Subcutaneous abdominal adipose tissue (tissue), 5 donors: ENCODE results near the gene ANO4.

ENCODE experiments used
- H3K27ac ChIP-seq: one replicate; pipeline ENCODE4 v1.7.0; 2013; ENCODE audit warnings: low read depth, mild to moderate bottlenecking, inconsistent platforms, low read length, moderate library complexity
- H3K27me3 ChIP-seq, 5 donors: one replicate each; pipeline ENCODE4 v1.7.0; 2013; ENCODE audit warnings: low read length in 5 of 5, inconsistent platforms in 1 of 5; ENCODE audit not compliant: control insufficient read depth in 5 of 5, insufficient read depth in 4 of 5
- H3K36me3 ChIP-seq, 5 donors: one replicate each; pipeline ENCODE4 v1.7.0; 2013; ENCODE audit warnings: low read length in 5 of 5; ENCODE audit not compliant: control insufficient read depth in 5 of 5, insufficient read depth in 5 of 5
- H3K4me1 ChIP-seq, 5 donors: one replicate each; pipeline ENCODE4 v1.7.0; 2013; ENCODE audit warnings: low read length in 5 of 5, mild to moderate bottlenecking in 3 of 5, moderate library complexity in 1 of 5; ENCODE audit not compliant: control insufficient read depth in 5 of 5, insufficient read depth in 5 of 5
- H3K4me3 ChIP-seq, 5 donors: one replicate each; pipeline ENCODE4 v1.7.0; 2013; ENCODE audit warnings: low read length in 5 of 5, low read depth in 1 of 5
- H3K9ac ChIP-seq, 5 donors: one replicate each; pipeline ENCODE4 v1.7.0; 2013; ENCODE audit warnings: low read length in 5 of 5, mild to moderate bottlenecking in 4 of 5, moderate library complexity in 3 of 5
- H3K9me3 ChIP-seq, 5 donors: one replicate each; pipeline ENCODE4 v1.7.0; 2013; ENCODE audit warnings: low read length in 5 of 5; ENCODE audit not compliant: control insufficient read depth in 5 of 5
- donor health status: healthy.
- donor health status: healthy.
- donor health status: healthy.
- donor health status: healthy.
- donor health status: healthy.

ANO4 gene

GRCh38 chr12:101040936-101041335 is 246.4 kb downstream of the ANO4 start:
- H3K9me3 ChIP-seq, result no peaks in the 10 kb centered on the region
- no peak overlapping the region for H3K27ac ChIP-seq
- H3K4me3 ChIP-seq, result no peak overlapping the region
- H3K36me3 ChIP-seq, result no peaks in the 10 kb centered on the region
- no peaks in the 10 kb centered on the region for H3K27me3 ChIP-seq
- H3K4me1 ChIP-seq, result no peaks in the 10 kb centered on the region
- H3K9ac ChIP-seq, result no peak overlapping the region

GRCh38 chr12:101042211-101042610 is 247.6 kb downstream of the ANO4 start:
- no peaks in the 10 kb centered on the region for H3K36me3 ChIP-seq
- no peaks in the 10 kb centered on the region for H3K9me3 ChIP-seq
- H3K9ac ChIP-seq, result no peak overlapping the region
- H3K4me3 ChIP-seq, result no peak overlapping the region
- H3K27me3 ChIP-seq, result no peaks in the 10 kb centered on the region
- H3K4me1 ChIP-seq, result no peaks in the 10 kb centered on the region
- no peak overlapping the region for H3K27ac ChIP-seq

- Histone ChIP-seq H3K27me3 (no peaks in the 10 kb centered on the region), H3K4me1 (no peaks in the 10 kb centered on the region), H3K36me3 (no peaks in the 10 kb centered on the region), H3K9me3 (no peaks in the 10 kb centered on the region), H3K4me3 (no peak overlapping the region), H3K9ac (no peak overlapping the region), H3K27ac (no peak overlapping the region)
These were observed 250.0 kb downstream of the ANO4 start for GRCh38 chr12:101044512-101045059.

GRCh38 chr12:101045486-101046464 is 251.2 kb downstream of the ANO4 start:
- Histone ChIP-seq H3K36me3 (no peaks in the 10 kb centered on the region), H3K9me3 (no peaks in the 10 kb centered on the region), H3K27me3 (no peaks in the 10 kb centered on the region), H3K9ac (no peak overlapping the region), H3K4me1 (no peaks in the 10 kb centered on the region), H3K27ac (no peak overlapping the region), H3K4me3 (no peak overlapping the region)

GRCh38 chr12:101047652-101048051 is 253.1 kb downstream of the ANO4 start:
- no peaks in the 10 kb centered on the region for H3K9me3 ChIP-seq
- H3K27me3 ChIP-seq, result no peaks in the 10 kb centered on the region
- H3K27ac ChIP-seq, result no peak overlapping the region
- H3K9ac ChIP-seq, result no peak overlapping the region
- no peak overlapping the region for H3K4me3 ChIP-seq
- peaks cover 0 to 6% (median 0%) of the 10 kb centered on the region in 5 donors for H3K4me1 ChIP-seq
- H3K36me3 ChIP-seq, result no peaks in the 10 kb centered on the region

- Histone ChIP-seq H3K9me3 (no peaks in the 10 kb centered on the region), H3K27ac (no peak overlapping the region), H3K36me3 (no peaks in the 10 kb centered on the region), H3K27me3 (no peaks in the 10 kb centered on the region), H3K9ac (no peak overlapping the region), H3K4me3 (no peak overlapping the region), H3K4me1 (peaks cover 0 to 6% (median 0%) of the 10 kb centered on the region in 5 donors)
These were observed 256.1 kb downstream of the ANO4 start for GRCh38 chr12:101050631-101051030.

GRCh38 chr12:101051151-101051550 is 256.6 kb downstream of the ANO4 start:
- Histone ChIP-seq H3K4me3 (no peak overlapping the region), H3K27ac (no peak overlapping the region), H3K9ac (no peak overlapping the region), H3K9me3 (no peaks in the 10 kb centered on the region), H3K27me3 (no peaks in the 10 kb centered on the region), H3K4me1 (peaks cover 0 to 6% (median 0%) of the 10 kb centered on the region in 5 donors), H3K36me3 (no peaks in the 10 kb centered on the region)

GRCh38 chr12:101051901-101052550 is 257.4 kb downstream of the ANO4 start:
- H3K9ac ChIP-seq, result no peak overlapping the region

GRCh38 chr12:101053203-101053602 is 258.6 kb downstream of the ANO4 start:
- H3K27me3 ChIP-seq, result no peaks in the 10 kb centered on the region
- no peaks in the 10 kb centered on the region for H3K9me3 ChIP-seq
- H3K36me3 ChIP-seq, result no peaks in the 10 kb centered on the region
- H3K27ac ChIP-seq, result no peak overlapping the region
- no peak overlapping the region for H3K4me3 ChIP-seq
- peaks cover 0 to 6% (median 0%) of the 10 kb centered on the region in 5 donors for H3K4me1 ChIP-seq
- H3K9ac ChIP-seq, result no peak overlapping the region

More at GRCh38 chr12:101051901-101052550, 257.4 kb downstream of the ANO4 start:
- H3K36me3 ChIP-seq, result no peaks in the 10 kb centered on the region
- H3K27me3 ChIP-seq, result no peaks in the 10 kb centered on the region
- no peaks in the 10 kb centered on the region for H3K9me3 ChIP-seq
- no peak overlapping the region for H3K4me3 ChIP-seq
- peaks cover 0 to 6% (median 0%) of the 10 kb centered on the region in 5 donors for H3K4me1 ChIP-seq
- H3K27ac ChIP-seq, result no peak overlapping the region

- no peaks in the 10 kb centered on the region for H3K27me3 ChIP-seq
- H3K9ac ChIP-seq, result no peak overlapping the region
These were observed 261.4 kb downstream of the ANO4 start for GRCh38 chr12:101055940-101056339.

More at GRCh38 chr12:101055940-101056339, 261.4 kb downstream of the ANO4 start:
- H3K36me3 ChIP-seq, result no peaks in the 10 kb centered on the region
- no peaks in the 10 kb centered on the region for H3K9me3 ChIP-seq
- H3K4me1 ChIP-seq, result peaks cover 0 to 6% (median 0%) of the 10 kb centered on the region in 5 donors
- H3K27ac ChIP-seq, result no peak overlapping the region
- H3K4me3 ChIP-seq, result no peak overlapping the region
